HG02840 (cell line): Measurements from ENCODE around the gene EML4.
A peak's percentile ranks its signal among the peaks of the same experiment; 100 is the strongest.

Source experiments
- ATAC-seq: cut with Tn5 transposase; IDR thresholded peaks from one replicate; pipeline ENCODE4 v1.9.1; 2021; ENCODE audit warnings: mild to moderate bottlenecking, moderate library complexity, moderate number of reproducible peaks; ENCODE audit not compliant: unreplicated experiment, low FRiP score

EML4 gene

GRCh38 chr2:42136782-42137124, 32.4 kb upstream of the EML4 start:
- ATAC-seq = no peak

DNA sequence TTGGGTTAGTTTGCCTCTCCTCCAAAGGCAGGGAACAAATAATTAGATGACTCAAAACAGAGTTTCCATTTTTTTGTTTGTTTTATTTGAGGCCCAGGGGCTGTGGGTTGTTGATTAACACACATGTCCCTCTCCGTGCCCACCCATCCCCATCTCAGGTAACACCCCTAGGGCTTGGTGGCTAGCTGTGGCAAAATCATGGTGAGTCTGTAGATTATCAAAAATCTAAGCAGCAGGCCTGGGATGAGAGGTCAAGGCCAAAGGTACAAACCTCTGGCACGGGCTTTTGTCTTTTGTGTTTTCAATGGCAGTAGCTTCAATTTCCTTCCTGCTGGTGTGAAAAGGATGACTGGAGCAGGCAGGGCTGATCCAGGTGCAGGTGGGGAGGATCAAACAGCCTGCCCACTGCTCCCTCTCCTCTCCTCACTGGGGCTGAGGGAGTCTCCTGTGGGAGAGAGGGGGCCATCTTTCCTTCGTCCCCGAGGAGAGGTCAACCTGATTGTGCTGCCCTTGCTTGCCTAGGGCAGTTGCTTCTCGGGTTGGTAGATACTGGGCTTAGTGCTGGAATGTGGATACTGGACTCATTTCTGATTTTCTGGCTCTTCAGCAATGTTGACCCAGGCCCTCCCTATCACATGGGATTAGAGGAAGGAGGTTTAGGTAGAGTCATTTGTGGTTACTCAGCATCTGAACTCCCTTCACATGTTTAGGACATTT, 31.9 kb upstream of the EML4 start:
- ATAC-seq = no peak

- no peak for ATAC-seq
Observed at GRCh38 chr2:42138163-42139015, 30.8 kb upstream of the EML4 start.

DNA sequence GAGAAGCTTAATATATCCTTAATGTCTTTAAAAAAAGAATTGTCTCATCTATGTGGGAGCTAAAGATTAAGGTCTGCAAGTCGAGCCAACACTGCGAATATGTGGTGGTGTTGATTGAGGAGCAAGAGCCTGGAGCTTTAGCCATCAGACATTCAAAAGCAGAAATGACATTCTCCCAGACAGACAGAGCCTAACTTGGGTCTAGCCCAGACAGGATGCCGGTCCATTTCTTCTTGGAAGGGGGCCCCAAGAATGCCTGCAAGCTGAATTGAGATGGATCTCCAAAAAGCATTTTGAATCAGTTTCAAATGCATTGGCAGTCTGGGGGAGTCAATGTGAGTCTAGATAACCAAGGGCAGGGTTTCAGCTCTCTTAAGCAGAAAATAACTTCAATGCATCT, 30.1 kb upstream of the EML4 start:
- ATAC-seq = no peak

DNA sequence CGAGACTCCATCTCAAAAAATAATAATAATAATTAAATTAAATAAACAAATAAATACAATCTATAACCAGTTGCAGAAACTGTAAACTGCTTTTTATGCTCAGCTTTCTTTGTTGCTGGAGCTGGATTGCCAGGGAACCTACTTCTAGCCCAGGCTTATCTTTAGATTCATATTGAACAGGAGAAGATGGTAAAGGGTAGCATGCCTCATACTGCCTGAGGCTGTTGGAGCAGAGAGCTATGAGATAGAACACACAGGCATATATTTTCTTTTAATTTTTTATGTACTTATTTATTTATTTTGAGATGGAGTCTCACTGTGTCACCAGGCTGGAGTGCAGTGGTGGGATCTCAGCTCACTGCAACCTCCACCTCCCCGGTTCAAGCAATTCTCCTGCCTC, 28.7 kb upstream of the EML4 start:
- ATAC-seq = no peak

- ATAC-seq = no peak
Observed at GRCh38 chr2:42141687-42142546, 27.2 kb upstream of the EML4 start.

DNA sequence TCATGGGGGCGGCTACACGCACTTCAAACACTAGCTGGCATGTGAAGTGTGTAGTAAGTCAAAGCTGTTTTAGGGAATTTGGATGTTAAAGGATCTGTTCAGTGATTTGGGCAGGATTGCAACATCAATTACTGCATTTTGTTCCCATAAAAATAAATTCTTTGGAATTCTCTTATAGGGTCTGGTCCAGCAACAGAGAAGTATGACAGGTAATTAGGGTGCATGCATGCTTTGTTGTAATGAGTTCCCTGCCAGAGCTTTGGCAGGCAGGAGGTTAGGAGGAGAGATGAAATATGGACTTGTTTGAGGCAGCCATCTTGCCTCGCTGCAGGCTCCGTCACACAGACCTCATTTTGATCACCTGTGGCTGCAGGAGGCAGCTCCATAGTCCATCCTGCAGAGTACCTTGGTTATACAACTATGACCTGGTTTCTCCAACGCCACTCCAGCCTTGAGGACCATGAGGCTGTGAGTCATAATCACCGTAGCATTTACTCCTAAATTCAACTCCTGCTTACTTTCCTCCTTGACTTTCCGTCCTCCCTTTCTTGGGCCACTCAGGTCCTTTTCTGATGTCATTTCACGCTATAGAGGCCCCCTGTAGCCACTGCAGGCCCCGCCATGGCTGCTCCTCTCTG, 26.5 kb upstream of the EML4 start:
- no peak for ATAC-seq

- no peak for ATAC-seq
Observed at GRCh38 chr2:42147641-42148274, 21.4 kb upstream of the EML4 start.

DNA sequence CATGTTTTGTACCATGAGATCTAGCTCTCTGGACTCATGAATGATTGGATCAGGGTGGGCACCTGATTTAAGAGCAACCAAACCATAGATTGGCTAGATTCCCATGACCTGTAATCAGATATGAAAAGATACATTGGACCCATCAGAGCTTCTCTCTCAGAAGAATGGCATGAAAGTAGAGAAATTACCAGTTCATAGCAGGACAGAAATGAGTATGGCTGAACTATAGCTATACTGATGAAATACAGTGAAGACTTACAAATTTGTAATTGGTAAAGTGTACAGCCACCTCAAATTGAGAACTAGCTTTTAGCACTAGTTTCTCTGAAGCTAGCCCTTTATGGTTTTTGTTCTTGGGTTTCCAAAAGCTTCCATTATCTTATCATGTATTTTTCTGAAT, 19.0 kb upstream of the EML4 start:
- ATAC-seq = no peak

DNA sequence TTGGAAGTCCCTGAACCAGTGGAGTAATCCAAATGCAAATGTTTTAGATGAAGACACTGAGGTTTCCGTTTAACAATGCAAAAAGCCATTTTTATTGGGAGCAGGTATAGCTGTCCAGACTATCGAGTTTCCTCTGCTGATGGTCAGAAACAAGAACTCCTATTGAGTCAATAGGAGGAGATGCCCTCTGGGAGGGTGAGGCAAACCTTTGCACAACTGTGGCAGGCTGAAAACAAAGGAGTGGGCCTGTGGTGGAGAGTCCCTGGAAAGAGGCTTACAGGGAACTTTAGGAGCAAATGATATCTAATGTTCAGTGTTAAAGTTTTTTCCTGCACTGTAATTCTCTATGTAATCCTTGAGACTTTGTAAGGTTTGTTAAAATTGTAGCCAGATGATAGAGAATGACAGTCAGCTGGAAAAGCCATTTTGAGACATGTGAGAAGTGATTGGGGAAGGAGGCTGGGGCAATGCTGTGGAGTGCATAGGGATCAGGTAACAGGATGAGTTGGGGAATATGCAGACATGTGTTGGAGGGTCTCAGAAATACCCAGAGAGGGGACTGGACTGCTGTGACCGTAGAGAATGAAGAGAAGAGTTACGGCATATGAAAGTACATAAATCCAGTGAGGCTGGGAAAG, 15.1 kb upstream of the EML4 start:
- ATAC-seq = no peak

GRCh38 chr2:42156721-42157120, 12.4 kb upstream of the EML4 start:
- no peak for ATAC-seq

GRCh38 chr2:42161444-42161843, 7.7 kb upstream of the EML4 start:
- ATAC-seq = no peak

DNA sequence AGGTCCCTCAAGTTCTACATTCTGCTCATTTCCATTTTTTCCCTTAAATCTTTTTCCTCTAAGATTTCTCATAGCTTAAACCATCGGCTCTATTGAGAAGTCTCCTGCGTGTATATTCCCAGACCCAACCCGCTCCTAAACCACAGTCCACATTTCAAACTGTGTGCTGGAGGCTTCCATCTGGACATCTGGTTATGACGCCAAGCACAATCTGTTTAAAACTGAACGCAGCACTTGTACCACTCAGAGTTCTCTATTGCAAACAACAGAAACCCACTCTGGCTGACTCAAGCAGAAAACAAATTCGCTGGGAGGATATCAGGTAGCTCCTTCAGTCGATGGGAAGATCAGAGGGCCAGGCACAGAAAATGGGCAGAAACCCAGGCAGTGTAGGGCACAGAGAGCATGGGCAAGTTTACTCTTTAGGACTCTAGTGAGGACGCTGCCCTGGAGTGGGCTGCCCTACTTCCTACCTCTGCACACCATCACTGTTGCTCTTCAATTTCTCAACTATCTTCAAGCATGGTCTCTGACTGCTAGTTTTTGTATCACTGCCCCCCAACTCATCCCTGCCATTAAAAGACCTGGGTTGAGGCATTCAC, 5.6 kb upstream of the EML4 start:
- ATAC-seq = no peak

DNA sequence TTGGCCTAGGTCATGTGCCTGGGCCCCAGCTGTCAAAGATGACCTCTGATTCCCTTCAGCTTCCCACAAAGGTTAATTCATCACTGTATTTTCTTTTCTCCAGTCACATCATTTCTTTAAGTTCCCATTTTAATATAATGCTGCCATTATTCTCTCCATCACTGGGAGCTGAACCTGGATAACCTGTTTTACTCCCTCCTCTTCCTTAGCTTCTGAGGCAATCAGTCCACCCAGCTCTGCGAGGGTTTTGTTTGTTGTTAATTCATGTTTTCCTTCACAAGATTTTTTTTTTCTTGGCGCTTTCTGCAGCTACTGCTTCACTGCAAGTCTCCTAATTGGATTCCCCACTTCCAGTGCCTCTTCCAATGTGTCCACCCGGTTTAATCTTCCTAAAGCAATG, 5.1 kb upstream of the EML4 start:
- ATAC-seq = no peak

DNA sequence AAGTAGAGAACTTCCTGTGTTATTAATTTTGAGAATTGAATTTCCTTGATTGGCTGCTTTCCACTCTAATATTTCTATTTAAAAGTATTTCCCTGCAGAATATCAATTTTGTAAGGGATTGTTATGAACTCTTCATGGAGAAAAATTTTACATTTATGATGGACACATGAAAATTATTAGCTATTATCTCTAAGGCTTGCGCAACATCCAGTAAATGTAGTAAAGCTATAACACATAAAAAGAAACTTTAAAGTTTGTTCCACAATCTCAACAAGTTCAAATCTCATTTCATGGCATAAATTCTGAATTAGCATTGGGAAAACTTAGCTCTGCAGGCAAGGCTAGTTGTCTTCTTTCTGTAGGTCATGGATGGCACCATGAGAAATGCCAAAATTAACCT, 4.2 kb upstream of the EML4 start:
- no peak for ATAC-seq

DNA sequence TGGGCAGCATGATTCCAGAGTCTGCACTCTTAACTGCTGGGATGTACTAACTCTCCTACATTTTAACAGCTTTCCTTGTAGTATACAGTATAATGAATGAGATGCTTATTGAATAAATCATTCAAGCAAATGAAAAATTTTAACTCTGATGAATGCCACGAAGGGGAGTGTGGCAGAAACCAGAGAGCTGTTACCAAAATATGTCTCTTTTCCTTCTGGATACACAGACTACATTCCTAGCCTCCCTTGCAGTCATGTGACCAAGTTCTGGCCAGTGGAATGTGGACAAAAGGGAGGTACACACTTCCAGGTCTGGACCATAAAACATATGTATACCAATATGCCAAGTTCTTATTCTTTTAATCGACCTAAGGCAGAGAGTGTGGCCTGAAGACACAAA, 1.7 kb upstream of the EML4 start:
- ATAC-seq = no peak

DNA sequence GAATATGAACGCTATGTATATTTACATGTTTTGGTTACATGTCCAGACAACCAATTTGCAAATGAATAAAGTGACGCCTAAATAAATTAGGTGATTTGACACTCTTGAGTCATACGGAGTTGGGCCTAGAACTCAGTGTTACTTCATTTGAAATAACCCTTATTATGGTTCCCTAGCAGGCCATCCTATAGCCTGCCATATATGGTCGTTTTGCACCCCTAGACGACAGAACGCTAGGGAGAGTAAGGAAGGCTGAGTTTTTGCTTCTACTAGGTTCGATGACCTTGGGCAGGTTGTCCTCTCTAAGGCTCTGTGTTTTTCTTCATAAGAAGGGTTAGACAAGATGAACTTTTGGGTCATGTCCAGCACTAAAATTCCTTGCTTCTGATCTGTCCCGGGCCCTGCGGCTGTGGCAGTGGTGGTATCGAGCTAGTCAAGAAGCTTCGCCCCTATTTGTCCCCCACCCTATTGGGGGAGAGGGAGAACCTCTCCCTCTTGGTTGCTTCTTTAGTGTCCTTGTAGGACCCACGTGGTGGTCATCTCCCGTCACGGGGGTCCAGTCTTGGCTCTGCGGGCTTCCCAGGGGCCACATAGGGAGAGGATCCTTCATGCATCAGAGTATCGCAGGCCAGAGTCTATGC, 574 bp upstream of the EML4 start:
- no peak for ATAC-seq

DNA sequence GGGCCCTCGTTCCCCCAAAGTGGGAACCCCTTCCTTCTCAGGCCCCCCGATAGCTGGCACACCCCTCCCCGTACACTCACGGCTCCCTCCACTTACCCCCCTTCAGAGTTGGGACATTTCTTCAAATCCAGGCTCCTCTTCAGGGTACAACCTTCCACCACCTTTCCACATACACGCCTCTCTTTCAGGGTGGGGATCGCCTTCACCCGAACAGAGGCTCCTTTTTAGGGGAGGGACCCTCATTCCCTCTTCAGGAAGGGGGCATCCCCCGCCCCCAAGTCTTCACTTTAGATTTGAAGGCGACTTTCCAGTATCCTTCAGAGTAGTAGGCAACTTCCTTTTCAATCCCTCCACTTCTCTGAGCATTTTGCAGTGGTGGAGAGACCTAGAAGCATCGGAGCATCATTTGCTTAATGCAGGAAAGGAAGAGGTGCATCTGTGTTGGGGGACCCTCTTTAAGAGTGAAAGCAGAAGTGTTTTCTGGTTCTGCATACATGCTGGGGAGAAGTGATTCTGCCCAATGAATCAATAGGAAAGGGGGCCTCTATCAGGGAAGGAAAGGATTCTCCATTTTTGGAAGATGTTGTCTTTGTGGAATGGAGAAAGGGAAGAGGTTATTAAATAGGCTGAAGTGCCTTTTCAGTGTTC, 845 bp downstream of the EML4 start:
- ATAC-seq = peak; percentile 27
